H9 (cell line): ENCODE results near the gene TJP2. TPM values are rescaled to one million over a fixed set of nuclear protein-coding genes. Genes with fewer than 3 reads are reported as not detected.

Experiments used
- DNase-seq: peaks from one replicate; pipeline ENCODE4 v3.0.0-alpha.2; 2017
- H2AFZ ChIP-seq: one replicate; pipeline ENCODE4 v1.6.1; 2013; ENCODE audit warnings: mild to moderate bottlenecking, low read length, control low read depth, moderate library complexity
- H2AK5ac ChIP-seq: 2 replicates; pipeline ENCODE4 v1.6.1; 2013; ENCODE audit warnings: low read length, control low read depth, mixed read lengths; ENCODE audit not compliant: insufficient read length
- H2BK120ac ChIP-seq: one replicate; pipeline ENCODE4 v1.6.1; 2013; ENCODE audit warnings: low read depth, mild to moderate bottlenecking, low read length, control low read depth, inconsistent platforms; ENCODE audit not compliant: poor library complexity, severe bottlenecking
- H2BK12ac ChIP-seq: 2 replicates; pipeline ENCODE4 v1.6.1; 2013; ENCODE audit warnings: low read length, control low read depth, mixed read lengths, low read depth; ENCODE audit not compliant: insufficient read length
- H2BK15ac ChIP-seq: 2 replicates; pipeline ENCODE4 v1.6.1; 2013; ENCODE audit warnings: low read depth, low read length, control low read depth
- H2BK20ac ChIP-seq: one replicate; pipeline ENCODE4 v1.6.1; 2013; ENCODE audit warnings: low read depth, mild to moderate bottlenecking, low read length, control low read depth, inconsistent platforms; ENCODE audit not compliant: poor library complexity, severe bottlenecking
- H2BK5ac ChIP-seq: 2 replicates; pipeline ENCODE4 v1.6.1; 2013; ENCODE audit warnings: low read length, control low read depth, mixed read lengths; ENCODE audit not compliant: insufficient read length
- H3K14ac ChIP-seq: 2 replicates; pipeline ENCODE4 v1.6.1; 2013; ENCODE audit warnings: low read length, control low read depth; ENCODE audit not compliant: insufficient read depth
- H3K18ac ChIP-seq: 2 replicates; pipeline ENCODE4 v1.6.1; 2013; ENCODE audit warnings: low read depth, mild to moderate bottlenecking, mixed read lengths, low read length, control low read depth; ENCODE audit not compliant: insufficient read length
- H3K23ac ChIP-seq: 2 replicates; pipeline ENCODE4 v1.6.1; 2013; ENCODE audit warnings: low read length, control low read depth, mixed read lengths, low read depth; ENCODE audit not compliant: insufficient read length
- H3K23me2 ChIP-seq: 2 replicates; pipeline ENCODE4 v1.6.1; 2013; ENCODE audit warnings: low read depth, mild to moderate bottlenecking, mixed read lengths, low read length, control low read depth; ENCODE audit not compliant: insufficient read length, poor library complexity, severe bottlenecking
- H3K27ac ChIP-seq: 2 replicates; pipeline ENCODE4 v1.5.1; 2013; ENCODE audit warnings: low read length, control low read depth, mixed read lengths, low read depth; ENCODE audit not compliant: insufficient read length
- H3K27me3 ChIP-seq: 2 replicates; pipeline ENCODE4 v1.6.1; 2013; ENCODE audit warnings: low read length, control low read depth, inconsistent platforms; ENCODE audit not compliant: insufficient read depth
- H3K4ac ChIP-seq: 2 replicates; pipeline ENCODE4 v1.6.1; 2013; ENCODE audit warnings: low read depth, mild to moderate bottlenecking, control low read depth, inconsistent platforms, low read length, moderate library complexity
- H3K4me1 ChIP-seq: 2 replicates; pipeline ENCODE4 v1.6.1; 2013; ENCODE audit warnings: low read length, control low read depth, inconsistent platforms; ENCODE audit not compliant: insufficient read depth
- H3K4me2 ChIP-seq: 2 replicates; pipeline ENCODE4 v1.6.1; 2013; ENCODE audit warnings: low read length, control low read depth, mixed read lengths; ENCODE audit not compliant: insufficient read length, insufficient read depth
- H3K56ac ChIP-seq: 2 replicates; pipeline ENCODE4 v1.6.1; 2013; ENCODE audit warnings: low read depth, mild to moderate bottlenecking, mixed read lengths, low read length, control low read depth; ENCODE audit not compliant: insufficient read length
- H3K79me1 ChIP-seq: 2 replicates; pipeline ENCODE4 v1.6.1; 2013; ENCODE audit warnings: low read depth, mild to moderate bottlenecking, moderate library complexity, low read length, control low read depth, inconsistent platforms; ENCODE audit not compliant: insufficient read depth, poor library complexity, severe bottlenecking
- H3K79me2 ChIP-seq: 2 replicates; pipeline ENCODE4 v1.6.1; 2013; ENCODE audit warnings: low read length, control low read depth, inconsistent platforms; ENCODE audit not compliant: insufficient read depth
- H3K9ac ChIP-seq: 2 replicates; pipeline ENCODE4 v1.6.1; 2013; ENCODE audit warnings: low read length, control low read depth, mixed read lengths; ENCODE audit not compliant: insufficient read length; ENCODE audit errors: extremely low read depth
- H3K9me3 ChIP-seq: one replicate; pipeline ENCODE4 v1.6.1; 2013; ENCODE audit warnings: low read depth, low read length, inconsistent platforms; ENCODE audit not compliant: control insufficient read depth
- H3T11ph ChIP-seq: one replicate; pipeline ENCODE4 v1.6.1; 2013; ENCODE audit warnings: mild to moderate bottlenecking, low read length, control low read depth, inconsistent platforms
- H4K20me1 ChIP-seq: one replicate; pipeline ENCODE4 v1.6.1; 2013; ENCODE audit not compliant: control insufficient read depth, insufficient read length, insufficient read depth
- H4K5ac ChIP-seq: 2 replicates; pipeline ENCODE4 v1.6.1; 2013; ENCODE audit warnings: low read depth, mild to moderate bottlenecking, mixed read lengths, low read length, control low read depth; ENCODE audit not compliant: insufficient read length
- H4K8ac ChIP-seq: replicated peaks from 2 replicates; pipeline ENCODE4 v1.6.1; 2013; ENCODE audit warnings: low read length, control low read depth, mixed read lengths, low read depth; ENCODE audit not compliant: insufficient read length
- H4K91ac ChIP-seq: 2 replicates; pipeline ENCODE4 v1.6.1; 2013; ENCODE audit warnings: low read depth, mild to moderate bottlenecking, moderate library complexity, mixed read lengths, low read length, control low read depth; ENCODE audit not compliant: insufficient read length
- H3K27ac Mint-ChIP-seq, 3 experiments: 2 replicates in 2 of 3; 3 replicates in 1 of 3; pipeline ENCODE4 v1.8.0; 2020 to 2021; ENCODE audit warnings: mixed read lengths in 3 of 3, mild to moderate bottlenecking in 1 of 3, moderate library complexity in 1 of 3
- H3K27me3 Mint-ChIP-seq: 2 replicates; pipeline ENCODE4 v1.8.0; 2021; ENCODE audit warnings: low read depth, mild to moderate bottlenecking, moderate library complexity, mixed read lengths
- H3K36me3 Mint-ChIP-seq, 3 experiments: 2 replicates in 2 of 3; 3 replicates in 1 of 3; pipeline ENCODE4 v1.8.0; 2020 to 2021; ENCODE audit warnings: low read depth in 3 of 3, mixed read lengths in 3 of 3; ENCODE audit not compliant: insufficient read depth in 1 of 3
- H3K4me1 Mint-ChIP-seq, 2 experiments: 2 replicates each; pipeline ENCODE4 v1.8.0; 2020; ENCODE audit warnings: mixed read lengths in 2 of 2
- H3K4me3 Mint-ChIP-seq, 2 experiments: 2 replicates in 1 of 2; 3 replicates in 1 of 2; pipeline ENCODE4 v1.8.0; 2020 to 2021; ENCODE audit warnings: mild to moderate bottlenecking in 2 of 2, mixed read lengths in 2 of 2, moderate library complexity in 1 of 2
- H3K9me3 Mint-ChIP-seq, 2 experiments: 2 replicates in 1 of 2; 3 replicates in 1 of 2; pipeline ENCODE4 v1.8.0; 2020; ENCODE audit warnings: mild to moderate bottlenecking in 2 of 2, mixed read lengths in 2 of 2, moderate library complexity in 1 of 2
- CTCF ChIP-seq: fragments of 200-600 bp; sonication (generic); conservative IDR thresholded peaks from 3 replicates; pipeline ENCODE4 v1.8.0; 2021; ENCODE audit warnings: antibody characterized with exemption, mild to moderate bottlenecking
- WGBS: extraction: QIAGEN DNeasy Blood & Tissue Kit; methylation state at CpG from one replicate; pipeline ENCODE4 v1.1.7; 2013; ENCODE audit warnings: missing lambda C conversion rate, low lambda C conversion rate, mixed read lengths; ENCODE audit not compliant: insufficient read length; ENCODE audit errors: extremely low coverage; 5-methylcytosine and 5-hydroxymethylcytosine counted together
- total RNA-seq: library from RNA; stranded (reverse); gene quantifications from 2 replicates; pipeline ENCODE4 v1.2.1, GENCODE V29; 2021

Gene TJP2
- total RNA-seq, 1 experiment from 2014 or later, result 130 TPM

- Histone ChIP-seq H3K4me1 (peaks cover 7% of the 10 kb centered on the region; the same call in 1 of the 2 replicates), H2BK15ac (no peak overlapping the region), H4K5ac (no peak overlapping the region), H3K56ac (no peak overlapping the region), H2BK12ac (no peak overlapping the region), H4K91ac (no peak overlapping the region), H2BK20ac (no peak overlapping the region), H3K79me1 (no peaks in the 10 kb centered on the region), H3K79me2 (no peaks in the 10 kb centered on the region), H3K27ac (no peak overlapping the region), H3K14ac (no peak overlapping the region), H3K27me3 (no peaks in the 10 kb centered on the region), H2AFZ (no peak overlapping the region), H2BK5ac (no peak overlapping the region), H4K8ac (no peak overlapping the region), H3K23me2 (no peaks in the 10 kb centered on the region), H3K18ac (no peak overlapping the region), H3K23ac (no peak overlapping the region), H2BK120ac (no peak overlapping the region), H3K4me2 (no peak overlapping the region), H3T11ph (no peak overlapping the region), H3K9ac (no peak overlapping the region), H2AK5ac (no peak overlapping the region), H4K20me1 (no peaks in the 10 kb centered on the region), H3K4ac (no peak overlapping the region), H3K9me3 (peaks cover 20% of the 10 kb centered on the region)
- Mint-ChIP-seq H3K27ac (no peak overlapping the region), H3K4me1 (peaks cover 13 to 18% of the 10 kb centered on the region in 2 experiments), H3K4me3 (no peak overlapping the region), H3K9me3 (peaks cover 40 to 55% of the 10 kb centered on the region in 2 experiments), H3K27me3 (peaks cover 3% of the 10 kb centered on the region; the same call in 1 of the 2 replicates), H3K36me3 (peaks cover 31 to 48% (median 35%) of the 10 kb centered on the region in 3 experiments)
- no peak for TF ChIP-seq CTCF
- WGBS, result no CpG with 5 or more reads among the region's 1 CpG
- no peak for DNase-seq
Observed at GRCh38 chr9:69314547-69314946, 140.5 kb downstream of the TJP2 start.
